ENCODE data around the gene STUM. TPM values are rescaled to one million over a fixed set of nuclear protein-coding genes. Genes with fewer than 3 reads are reported as not detected.

The STUM gene
- total and polyA plus RNA-seq, 12 donors: 0.13 to 0.44 (median 0.24) TPM; not detected in 1

DNA sequence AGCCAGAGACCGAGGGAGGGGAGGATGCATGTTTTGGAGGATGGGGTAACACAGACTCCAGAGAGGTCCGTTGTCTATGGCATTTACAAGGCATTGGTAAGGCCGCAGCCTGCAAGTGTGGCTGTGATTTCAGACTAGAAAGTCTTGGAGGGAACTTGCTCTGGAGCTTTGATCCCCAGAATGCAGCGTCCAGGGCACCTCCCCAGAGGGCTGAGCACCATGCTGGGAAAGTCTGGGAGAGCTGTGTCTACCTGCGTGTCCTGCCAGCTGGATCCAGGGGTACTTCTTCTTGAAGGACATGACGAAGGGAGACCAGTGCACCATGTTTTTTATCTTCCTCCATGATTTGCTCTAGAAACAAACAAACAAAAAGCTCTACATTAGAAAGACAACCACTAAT lies 99.9 kb downstream of the STUM start:
- Histone ChIP-seq H3K36me3 (replicated peaks in 1 of 2) (peaks cover 0 to 18% of the 10 kb centered on the region in 2 donors), H3K27ac (no peak overlapping the region), H3K4me1 (replicated peaks in 1 of 2) (no peaks in the 10 kb centered on the region), H3K4me3 (no peak overlapping the region), H3K27me3 (no peaks in the 10 kb centered on the region), H3K9me3 (replicated peaks in 1 of 3) (no peaks in the 10 kb centered on the region)
- WGBS, 4 donors: 87 to 93% (median 90%) methylated on average over 6 of the region's 6 CpGs
- no peak for TF ChIP-seq POLR2A (IDR thresholded peaks at IDR 0.05)
- TF ChIP-seq, protein P1, sequence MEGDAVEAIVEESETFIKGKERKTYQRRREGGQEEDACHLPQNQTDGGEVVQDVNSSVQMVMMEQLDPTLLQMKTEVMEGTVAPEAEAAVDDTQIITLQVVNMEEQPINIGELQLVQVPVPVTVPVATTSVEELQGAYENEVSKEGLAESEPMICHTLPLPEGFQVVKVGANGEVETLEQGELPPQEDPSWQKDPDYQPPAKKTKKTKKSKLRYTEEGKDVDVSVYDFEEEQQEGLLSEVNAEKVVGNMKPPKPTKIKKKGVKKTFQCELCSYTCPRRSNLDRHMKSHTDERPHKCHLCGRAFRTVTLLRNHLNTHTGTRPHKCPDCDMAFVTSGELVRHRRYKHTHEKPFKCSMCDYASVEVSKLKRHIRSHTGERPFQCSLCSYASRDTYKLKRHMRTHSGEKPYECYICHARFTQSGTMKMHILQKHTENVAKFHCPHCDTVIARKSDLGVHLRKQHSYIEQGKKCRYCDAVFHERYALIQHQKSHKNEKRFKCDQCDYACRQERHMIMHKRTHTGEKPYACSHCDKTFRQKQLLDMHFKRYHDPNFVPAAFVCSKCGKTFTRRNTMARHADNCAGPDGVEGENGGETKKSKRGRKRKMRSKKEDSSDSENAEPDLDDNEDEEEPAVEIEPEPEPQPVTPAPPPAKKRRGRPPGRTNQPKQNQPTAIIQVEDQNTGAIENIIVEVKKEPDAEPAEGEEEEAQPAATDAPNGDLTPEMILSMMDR (IDR thresholded peaks at IDR 0.05): no peak
- intact Hi-C loops (cut with DNase I): loop anchor here in 1 of 2 donors (10.0 kb wide), 1 partner anchor 46 kb away; no protein-coding TSS in a partner anchor
- no peak for DNase-seq

DNA sequence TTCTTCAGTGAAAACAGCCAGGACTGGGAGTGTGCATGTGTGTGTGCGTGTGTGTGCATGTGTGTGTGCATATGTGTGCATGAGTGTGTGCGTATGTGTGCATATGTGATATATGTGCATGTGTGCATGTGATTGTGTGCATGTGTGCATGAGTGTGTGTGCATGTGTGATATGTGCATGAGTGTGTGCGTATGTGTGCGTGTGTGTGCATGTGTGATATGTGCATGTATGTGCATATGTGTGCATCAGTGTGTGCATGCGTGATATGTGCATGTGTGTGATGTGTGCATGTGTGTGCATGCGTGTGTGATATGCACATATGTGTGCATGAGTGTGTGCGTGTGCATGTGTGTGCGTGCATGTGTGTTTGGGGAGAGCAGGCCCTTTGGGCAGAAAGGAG lies 100.7 kb downstream of the STUM start:
- Histone ChIP-seq H3K36me3 (replicated peaks in 1 of 2) (peaks cover 0 to 18% of the 10 kb centered on the region in 2 donors), H3K4me3 (no peak overlapping the region), H3K27ac (no peak overlapping the region), H3K9me3 (replicated peaks in 1 of 3) (no peaks in the 10 kb centered on the region), H3K4me1 (replicated peaks in 1 of 2) (no peaks in the 10 kb centered on the region), H3K27me3 (no peaks in the 10 kb centered on the region)
- no peak for DNase-seq
- 73 to 98% (median 87%) methylated on average over 8 of the region's 8 CpGs for WGBS, 4 donors
- intact Hi-C loops (cut with DNase I): loop anchor here in 1 of 2 donors (10.0 kb wide), 1 partner anchor 46 kb away; no protein-coding TSS in a partner anchor
- TF ChIP-seq POLR2A (IDR thresholded peaks at IDR 0.05): no peak
- TF ChIP-seq, protein P1 (IDR thresholded peaks at IDR 0.05): no peak

GRCh38 chr1:226649780-226650179 lies 101.2 kb downstream of the STUM start:
- Histone ChIP-seq H3K4me3 (no peak overlapping the region), H3K9me3 (replicated peaks in 1 of 3) (no peaks in the 10 kb centered on the region), H3K27ac (no peak overlapping the region), H3K27me3 (no peaks in the 10 kb centered on the region), H3K4me1 (replicated peaks in 1 of 2) (peaks cover 0 to 5% of the 10 kb centered on the region in 2 donors), H3K36me3 (replicated peaks in 1 of 2) (peaks cover 0 to 18% of the 10 kb centered on the region in 2 donors)
- 46 to 74% (median 69%) methylated on average over 3 to 7 of the region's 7 CpGs for WGBS, 4 donors
- peak in 5 of 7 donors; percentile 42 to 68 (median 51) for DNase-seq
- no peak for TF ChIP-seq POLR2A (IDR thresholded peaks at IDR 0.05)
- TF ChIP-seq, protein P1 (IDR thresholded peaks at IDR 0.05): peak in 5 of 6 experiments; percentile 14 to 50 (median 35)
- intact Hi-C loops (cut with DNase I): loop anchor here (10.0 kb wide), 2 partner anchors 45 to 85 kb away; partner anchors contain the start of gene ITPKB (in 1 of the 2)

DNA sequence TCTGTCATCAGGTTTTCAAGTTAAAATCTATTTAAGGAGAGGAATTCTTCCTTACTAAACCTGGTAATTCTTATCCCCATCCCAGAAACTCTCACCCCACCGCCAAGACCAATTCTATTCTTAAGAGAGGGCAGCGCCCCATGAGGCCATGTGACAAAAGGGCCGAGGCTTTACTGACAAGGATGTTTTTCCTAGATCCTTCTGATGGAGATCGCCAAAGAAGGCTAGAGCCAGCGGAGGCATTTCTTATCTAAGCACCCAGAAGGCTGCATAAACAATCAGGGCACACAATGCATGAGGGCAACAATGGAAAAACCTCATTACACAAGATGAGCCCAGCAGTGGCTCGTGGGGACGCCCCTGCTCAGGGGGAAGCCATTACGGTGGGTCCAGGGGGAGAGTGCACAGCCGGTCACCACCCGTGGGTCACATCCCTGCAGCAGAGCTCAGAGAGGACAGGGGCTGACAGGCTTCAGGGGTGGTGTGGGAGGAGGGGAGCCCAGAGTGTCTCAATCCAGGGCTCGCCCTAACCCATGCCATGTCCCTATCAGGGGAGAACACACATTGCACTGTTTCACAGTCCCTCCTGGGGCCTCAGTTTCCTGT lies 101.8 kb downstream of the STUM start:
- no peak for DNase-seq
- 78 to 81% (median 79%) methylated on average over 8 to 11 of the region's 11 CpGs for WGBS, 4 donors
- no peaks in the 10 kb centered on the region for H3K27me3 ChIP-seq
- TF ChIP-seq POLR2A (IDR thresholded peaks at IDR 0.05): no peak
- TF ChIP-seq, protein P1 (IDR thresholded peaks at IDR 0.05): no peak
- H3K4me3 ChIP-seq: no peak overlapping the region
- intact Hi-C loops (cut with DNase I): loop anchor here in 1 of 2 donors (10.0 kb wide), 1 partner anchor 84 kb away; the partner anchor contains the start of gene ITPKB
- H3K9me3 ChIP-seq (replicated peaks in 1 of 3): no peaks in the 10 kb centered on the region
- H3K36me3 ChIP-seq (replicated peaks in 1 of 2): peaks cover 0 to 18% of the 10 kb centered on the region in 2 donors
- H3K27ac ChIP-seq: no peak overlapping the region
- peaks cover 0 to 7% of the 10 kb centered on the region in 2 donors for H3K4me1 ChIP-seq (replicated peaks in 1 of 2)

Measured in adrenal gland (tissue), 12 donors.